GM12878 (cell line): Measurements from ENCODE around the gene SYT12. TPM values are rescaled to one million over a fixed set of nuclear protein-coding genes. Genes with fewer than 3 reads are reported as not detected.

Source experiments
- ATAC-seq: fragments of 200-7000 bp; cut with Tn5 transposase; 3 replicates; pipeline ENCODE4 v1.9.1; 2020; ENCODE audit warnings: mild to moderate bottlenecking, moderate library complexity
- BruUV-seq: library from RNA; stranded (reverse); fragments of 400-500 nt; replicated peaks from 2 replicates; lab custom pipeline; 2021; lab: Mats Ljungman, UMichigan
- CTCF ChIA-PET: fragments of 300-600 bp; sonication (Branson Sonifier 250); formaldehyde crosslinking; extraction: SDS; loops from one replicate; lab custom pipeline; 2021; ENCODE audit warnings: inconsistent platforms; lab: Yijun Ruan, JAX
- POLR2A ChIA-PET: fragments of 350-600 bp; formaldehyde crosslinking; extraction: SDS; loops from one replicate; lab custom pipeline; 2021; ENCODE audit warnings: inconsistent platforms; lab: Charles Lee
- RAD21 ChIA-PET: fragments of 300-600 bp; sonication (Branson Sonifier 250); formaldehyde crosslinking; loops from one replicate; lab custom pipeline; 2023; ENCODE audit warnings: antibody characterized with exemption; ENCODE audit not compliant: unreplicated experiment; lab: Charles Lee
- SMC1A ChIA-PET: fragments of 300-600 bp; sonication (Branson Sonifier 250); formaldehyde crosslinking; loops from one replicate; lab custom pipeline; 2023; ENCODE audit not compliant: unreplicated experiment, uncharacterized antibody; lab: Charles Lee
- DNase-seq: peaks from one replicate; pipeline ENCODE4 v3.0.0-alpha.2; 2011; ENCODE audit warnings: low read depth, low spot score
- FAIRE-seq: peaks from 3 replicates; lab custom pipeline; 2011; peaks lifted over from hg19 to GRCh38; lab: Jason Lieb, UNC
- H2AFZ ChIP-seq: 2 replicates; pipeline ENCODE4 v1.6.0; 2011; ENCODE audit warnings: low read depth, low read length, control low read depth; ENCODE audit not compliant: control insufficient read depth
- H3K27ac ChIP-seq: 2 replicates; pipeline ENCODE4 v1.5.1; 2011; ENCODE audit warnings: control low read depth; ENCODE audit not compliant: control insufficient read depth, insufficient read depth
- H3K27me3 ChIP-seq, 2 experiments: replicated peaks in 1 of 2; 2 replicates each; pipeline versions ENCODE4 v1.6.0 to v1.6.1; 2011; ENCODE audit warnings: low read length in 1 of 2; ENCODE audit not compliant: control insufficient read depth in 2 of 2, insufficient read depth in 2 of 2
- H3K36me3 ChIP-seq, 2 experiments: 2 replicates each; pipeline ENCODE4 v1.5.1; 2011; ENCODE audit warnings: low read length in 1 of 2; ENCODE audit not compliant: control insufficient read depth in 2 of 2, insufficient read depth in 2 of 2
- H3K4me1 ChIP-seq: 2 replicates; pipeline ENCODE4 v1.6.1; 2011; ENCODE audit warnings: mild to moderate bottlenecking, low read length, moderate library complexity, mixed read lengths; ENCODE audit not compliant: control insufficient read depth, insufficient read depth
- H3K4me2 ChIP-seq: 2 replicates; pipeline ENCODE4 v1.6.0; 2011; ENCODE audit warnings: control low read depth; ENCODE audit not compliant: control insufficient read depth, insufficient read depth
- H3K4me3 ChIP-seq: fragments of 200-600 bp; sonication (generic); 2 replicates; pipeline ENCODE4 v1.5.1; 2016
- H3K79me2 ChIP-seq: 2 replicates; pipeline ENCODE4 v1.6.0; 2011; ENCODE audit warnings: low read length; ENCODE audit not compliant: control insufficient read depth, insufficient read depth
- H3K9ac ChIP-seq: 2 replicates; pipeline ENCODE4 v1.8.0; 2011; ENCODE audit warnings: low read length, control low read depth, mixed read lengths; ENCODE audit not compliant: control insufficient read depth, insufficient read depth
- H3K9me3 ChIP-seq: replicated peaks from 3 replicates; pipeline ENCODE4 v1.5.1; 2011; ENCODE audit warnings: mild to moderate bottlenecking, low read length; ENCODE audit not compliant: control insufficient read depth, insufficient read depth
- H4K20me1 ChIP-seq: 2 replicates; pipeline ENCODE4 v1.6.0; 2011; ENCODE audit not compliant: control insufficient read depth, insufficient read depth
- BCLAF1 ChIP-seq: fragments of 450-650 bp; IDR thresholded peaks from 2 replicates; pipeline ENCODE4 v1.6.1; 2017; ENCODE audit warnings: antibody characterized with exemption, mild to moderate bottlenecking, moderate library complexity
- CEBPB ChIP-seq, 2 experiments: fragments of 150-350 bp in 1 of 2; IDR thresholded peaks; 2 replicates each; pipeline ENCODE4 v1.6.1; 2012 to 2014; ENCODE audit warnings: low read depth in 2 of 2, low read length in 2 of 2, borderline replicate concordance in 1 of 2, inconsistent platforms in 1 of 2
- CHD2 ChIP-seq: IDR thresholded peaks from 2 replicates; pipeline ENCODE4 v1.6.1; 2011; ENCODE audit warnings: low read depth, low read length, improper control_type of control experiment, borderline replicate concordance
- HSF1 ChIP-seq: fragments of 150-350 bp; IDR thresholded peaks from 2 replicates; pipeline ENCODE4 v1.6.1; 2014; ENCODE audit warnings: mild to moderate bottlenecking, low read depth, low read length
- KAT2A ChIP-seq: conservative IDR thresholded peaks from 2 replicates; pipeline ENCODE4 v1.6.1; 2011; ENCODE audit warnings: low read depth, low read length; ENCODE audit not compliant: control insufficient read depth
- MTA2 ChIP-seq: fragments of 450-650 bp; IDR thresholded peaks from 2 replicates; pipeline ENCODE4 v1.6.1; 2016; ENCODE audit warnings: low read depth, mild to moderate bottlenecking, moderate library complexity
- PBX3 ChIP-seq: IDR thresholded peaks from 2 replicates; pipeline ENCODE4 v1.6.1; 2011; ENCODE audit warnings: mild to moderate bottlenecking, low read depth, low read length, moderate library complexity; ENCODE audit not compliant: insufficient replicate concordance
- POLR2AphosphoS2 ChIP-seq: IDR thresholded peaks from 2 replicates; pipeline ENCODE4 v1.6.1; 2011; ENCODE audit warnings: low read depth, mild to moderate bottlenecking, low read length, improper control_type of control experiment, moderate library complexity
- RBBP5 ChIP-seq: fragments of 200-600 bp; sonication (generic); conservative IDR thresholded peaks from 2 replicates; pipeline ENCODE4 v1.6.1; 2016
- SMAD5 ChIP-seq: IDR thresholded peaks from 2 replicates; pipeline ENCODE4 v1.6.1; 2016; ENCODE audit warnings: antibody characterized with exemption, low read depth
- ZNF274 ChIP-seq: IDR thresholded peaks from one replicate; pipeline ENCODE4 v1.8.0; 2011; ENCODE audit not compliant: insufficient read length, insufficient read depth
- ZZZ3 ChIP-seq: IDR thresholded peaks from 2 replicates; pipeline ENCODE4 v1.6.1; 2011; ENCODE audit warnings: low read depth; ENCODE audit not compliant: control insufficient read depth, insufficient read length
- WGBS: methylation state at CpG from one replicate; pipeline ENCODE4 v1.1.6; 2016; ENCODE audit warnings: low lambda C conversion rate; ENCODE audit not compliant: insufficient replicate concordance, insufficient coverage; ENCODE audit errors: missing lambda C conversion rate; 5-methylcytosine and 5-hydroxymethylcytosine counted together
- in situ Hi-C: fragments of 300-500 bp; cut with MboI; formaldehyde crosslinking; loops from 9 replicates; pipeline ENCODE4 v1.14.3; 2018; ENCODE audit warnings: mixed read lengths
- intact Hi-C: fragments of 100-400 bp; cut with micrococcal nuclease; formaldehyde crosslinking; loops from one replicate; pipeline ENCODE4 v1.14.2; 2022; ENCODE audit not compliant: unreplicated experiment
- polyA plus RNA-seq, 11 experiments: library from polyadenylated mRNA; depleted of rRNA in 4 of 11; unstranded in 6 of 11; stranded (reverse) in 5 of 11; fragments of >200 nt; fragmentation: Nextera tagmentation in 4 of 11; fragmentation: Illumina TruSeq in 1 of 11; extraction: Ambion mirVana in 4 of 11; extraction: Trizol in 1 of 11; gene quantifications; 1 replicate in 1 of 11; 2 replicates in 10 of 11; pipeline versions ENCODE4 v1.2.1 to v1.2.3, GENCODE V29; 2011 to 2016; ENCODE audit warnings: inconsistent platforms in 2 of 11, missing spikeins in 2 of 11, low read depth in 1 of 11
- total RNA-seq, 4 experiments: library from RNA; depleted of rRNA in 3 of 4; stranded (reverse); fragments of >200 nt in 3 of 4; fragmentation: Illumina TruSeq in 1 of 4; extraction: Trizol in 1 of 4; gene quantifications; 2 replicates each; pipeline versions ENCODE4 v1.2.1 to v1.2.3, GENCODE V29; 2013 to 2021
- TF ChIP-seq, protein P1 (sequence below): fragments of 450-650 bp; IDR thresholded peaks from 2 replicates; pipeline ENCODE4 v1.6.1; 2016; ENCODE audit warnings: mild to moderate bottlenecking
- TF ChIP-seq, protein P2 (sequence below): fragments of 450-650 bp; formaldehyde crosslinking; IDR thresholded peaks from 2 replicates; pipeline ENCODE4 v1.4.0; 2020; ENCODE audit warnings: mild to moderate bottlenecking, moderate library complexity

SYT12 gene
- total and polyA plus RNA-seq, 10 of the 15 experiments (the other 5 are each of a cell fraction or from before 2014, with no cell fraction given), result 0.02 to 2.3 (median 0.84) TPM; not detected in 1

DNA sequence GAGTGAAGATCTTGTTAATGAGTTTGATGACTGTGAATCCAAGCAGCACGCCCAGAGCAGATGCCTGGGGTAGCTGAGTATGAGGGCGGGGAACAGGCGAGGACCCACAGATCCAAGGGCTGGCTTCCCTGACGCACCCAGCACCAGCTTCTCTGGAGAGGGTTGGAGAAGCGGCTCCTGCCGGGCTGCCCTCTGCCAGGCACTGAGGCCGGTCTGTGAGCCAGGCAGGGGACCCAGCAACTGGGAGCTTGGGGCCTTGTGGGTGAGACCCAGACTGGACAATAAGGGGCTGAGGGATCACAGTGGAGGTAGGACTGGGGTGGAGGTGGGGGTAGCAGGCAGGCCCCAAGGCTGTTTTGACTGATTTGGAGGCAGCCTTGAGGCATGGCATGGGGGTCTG, 8.6 kb upstream of the SYT12 start:
- BruUV-seq, result no TSS peak
- POLR2A ChIA-PET, result no interaction called here
- TF ChIP-seq HSF1 (no peak), BCLAF1 (no peak), RBBP5 (no peak), SMAD5 (no peak), ZZZ3 (no peak), CEBPB (IDR thresholded peaks at IDR 0.05; ENCODE audit: borderline replicate concordance in 1 of 2, low read depth in 2 of 2, low read length in 2 of 2) (no peak), POLR2AphosphoS2 (no peak), CHD2 (no peak), ZNF274 (no peak), KAT2A (no peak), PBX3 (no peak), MTA2 (no peak)
- TF ChIP-seq, protein P1, sequence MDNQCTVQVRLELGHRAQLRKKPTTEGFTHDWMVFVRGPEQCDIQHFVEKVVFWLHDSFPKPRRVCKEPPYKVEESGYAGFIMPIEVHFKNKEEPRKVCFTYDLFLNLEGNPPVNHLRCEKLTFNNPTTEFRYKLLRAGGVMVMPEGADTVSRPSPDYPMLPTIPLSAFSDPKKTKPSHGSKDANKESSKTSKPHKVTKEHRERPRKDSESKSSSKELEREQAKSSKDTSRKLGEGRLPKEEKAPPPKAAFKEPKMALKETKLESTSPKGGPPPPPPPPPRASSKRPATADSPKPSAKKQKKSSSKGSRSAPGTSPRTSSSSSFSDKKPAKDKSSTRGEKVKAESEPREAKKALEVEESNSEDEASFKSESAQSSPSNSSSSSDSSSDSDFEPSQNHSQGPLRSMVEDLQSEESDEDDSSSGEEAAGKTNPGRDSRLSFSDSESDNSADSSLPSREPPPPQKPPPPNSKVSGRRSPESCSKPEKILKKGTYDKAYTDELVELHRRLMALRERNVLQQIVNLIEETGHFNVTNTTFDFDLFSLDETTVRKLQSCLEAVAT, result no peak
- TF ChIP-seq, protein P2, sequence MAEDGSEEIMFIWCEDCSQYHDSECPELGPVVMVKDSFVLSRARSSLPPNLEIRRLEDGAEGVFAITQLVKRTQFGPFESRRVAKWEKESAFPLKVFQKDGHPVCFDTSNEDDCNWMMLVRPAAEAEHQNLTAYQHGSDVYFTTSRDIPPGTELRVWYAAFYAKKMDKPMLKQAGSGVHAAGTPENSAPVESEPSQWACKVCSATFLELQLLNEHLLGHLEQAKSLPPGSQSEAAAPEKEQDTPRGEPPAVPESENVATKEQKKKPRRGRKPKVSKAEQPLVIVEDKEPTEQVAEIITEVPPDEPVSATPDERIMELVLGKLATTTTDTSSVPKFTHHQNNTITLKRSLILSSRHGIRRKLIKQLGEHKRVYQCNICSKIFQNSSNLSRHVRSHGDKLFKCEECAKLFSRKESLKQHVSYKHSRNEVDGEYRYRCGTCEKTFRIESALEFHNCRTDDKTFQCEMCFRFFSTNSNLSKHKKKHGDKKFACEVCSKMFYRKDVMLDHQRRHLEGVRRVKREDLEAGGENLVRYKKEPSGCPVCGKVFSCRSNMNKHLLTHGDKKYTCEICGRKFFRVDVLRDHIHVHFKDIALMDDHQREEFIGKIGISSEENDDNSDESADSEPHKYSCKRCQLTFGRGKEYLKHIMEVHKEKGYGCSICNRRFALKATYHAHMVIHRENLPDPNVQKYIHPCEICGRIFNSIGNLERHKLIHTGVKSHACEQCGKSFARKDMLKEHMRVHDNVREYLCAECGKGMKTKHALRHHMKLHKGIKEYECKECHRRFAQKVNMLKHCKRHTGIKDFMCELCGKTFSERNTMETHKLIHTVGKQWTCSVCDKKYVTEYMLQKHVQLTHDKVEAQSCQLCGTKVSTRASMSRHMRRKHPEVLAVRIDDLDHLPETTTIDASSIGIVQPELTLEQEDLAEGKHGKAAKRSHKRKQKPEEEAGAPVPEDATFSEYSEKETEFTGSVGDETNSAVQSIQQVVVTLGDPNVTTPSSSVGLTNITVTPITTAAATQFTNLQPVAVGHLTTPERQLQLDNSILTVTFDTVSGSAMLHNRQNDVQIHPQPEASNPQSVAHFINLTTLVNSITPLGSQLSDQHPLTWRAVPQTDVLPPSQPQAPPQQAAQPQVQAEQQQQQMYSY (CRISPR knock-in tag), result no peak

More for the DNA sequence above, 8.6 kb upstream of the SYT12 start:
- H3K27ac ChIP-seq, result no peak overlapping the region
- intact Hi-C loops (no loop called here), in situ Hi-C loops (no loop called here)
- H3K27me3 ChIP-seq, result peaks cover 0 to 2% of the 10 kb centered on the region in 2 experiments; a peak in 2 of 4 replicates
- ChIA-PET RAD21 (no interaction called here), CTCF (no interaction called here), SMC1A (no interaction called here)
- no peaks in the 10 kb centered on the region for H3K36me3 ChIP-seq
- no peak overlapping the region for H3K9ac ChIP-seq
- 82% methylated on average over 7 of the region's 7 CpGs for WGBS
- no peaks in the 10 kb centered on the region; the same call in 2 of the 3 replicates for H3K9me3 ChIP-seq
- no peak overlapping the region for H2AFZ ChIP-seq
- H3K4me1 ChIP-seq, result no peaks in the 10 kb centered on the region
- ATAC-seq, result no peak
- no peaks in the 10 kb centered on the region for H3K79me2 ChIP-seq
- no peak overlapping the region for H3K4me2 ChIP-seq
- no peak overlapping the region for H3K4me3 ChIP-seq
- H4K20me1 ChIP-seq, result no peaks in the 10 kb centered on the region
- no peak for DNase-seq
- FAIRE-seq, result no peak
